Measurements from ENCODE around the gene RECQL5. TPM values are rescaled to one million over a fixed set of nuclear protein-coding genes. Genes with fewer than 3 reads are reported as not detected.

Gene RECQL5
- total RNA-seq, 4 donors from 2014 or later = 25.1 to 82.8 (median 34.0) TPM

- WGBS, 2 donors = 38 to 40% methylated on average over 5 to 6 of the region's 6 CpGs
- intact Hi-C loops (cut with DNase I) = no loop called here
Observed at GRCh38 chr17:75689441-75689873, 22.5 kb upstream of the RECQL5 start.

GRCh38 chr17:75688209-75688825 is 21.4 kb upstream of the RECQL5 start:
- peaks cover 64 to 100% (median 100%) of the 10 kb centered on the region in 3 donors for H3K4me1 ChIP-seq
- intact Hi-C loops (cut with DNase I) = no loop called here
- no peak overlapping the region for H3K4me3 ChIP-seq

More at GRCh38 chr17:75689441-75689873, 22.5 kb upstream of the RECQL5 start:
- no peak overlapping the region for H3K4me3 ChIP-seq
- TF ChIP-seq CTCF (IDR thresholded peaks at IDR 0.05) (no peak), POLR2A (IDR thresholded peaks at IDR 0.05) (peak in 1 of 4 donors; percentile 22)
- H3K27me3 ChIP-seq = no peaks in the 10 kb centered on the region
- peak overlapping the region; percentile 81 to 90 (median 86) for H3K27ac ChIP-seq
- no peak for DNase-seq
- H3K9me3 ChIP-seq = no peaks in the 10 kb centered on the region
- H3K4me1 ChIP-seq = peaks cover 63 to 100% (median 100%) of the 10 kb centered on the region in 3 donors
- H3K36me3 ChIP-seq = peaks cover 0 to 41% (median 3%) of the 10 kb centered on the region in 3 donors

GRCh38 chr17:75685499-75685898 is 18.5 kb upstream of the RECQL5 start:
- H3K9me3 ChIP-seq = no peaks in the 10 kb centered on the region
- intact Hi-C loops (cut with DNase I) = no loop called here
- TF ChIP-seq CTCF (IDR thresholded peaks at IDR 0.05) (no peak), POLR2A (IDR thresholded peaks at IDR 0.05) (no peak)
- DNase-seq = no peak
- H3K4me3 ChIP-seq = no peak overlapping the region
- H3K4me1 ChIP-seq = peaks cover 48 to 88% (median 81%) of the 10 kb centered on the region in 3 donors
- H3K27me3 ChIP-seq = no peaks in the 10 kb centered on the region
- peak overlapping the region; percentile 81 to 87 (median 86) for H3K27ac ChIP-seq
- peaks cover 0 to 5% (median 0%) of the 10 kb centered on the region in 3 donors for H3K36me3 ChIP-seq
- 33 to 45% methylated on average over 3 of the region's 3 CpGs for WGBS, 2 donors

More at GRCh38 chr17:75688209-75688825, 21.4 kb upstream of the RECQL5 start:
- Histone ChIP-seq H3K27me3 (no peaks in the 10 kb centered on the region), H3K9me3 (no peaks in the 10 kb centered on the region), H3K36me3 (peaks cover 0 to 30% (median 0%) of the 10 kb centered on the region in 3 donors), H3K27ac (peak overlapping the region; percentile 81 to 90 (median 86))
- 15 to 24% methylated on average over 10 to 11 of the region's 11 CpGs for WGBS, 2 donors
- TF ChIP-seq CTCF (IDR thresholded peaks at IDR 0.05) (no peak), POLR2A (IDR thresholded peaks at IDR 0.05) (no peak)
- no peak for DNase-seq

GRCh38 chr17:75684924-75685323 is 18.0 kb upstream of the RECQL5 start:
- Histone ChIP-seq H3K4me1 (peaks cover 42 to 88% (median 81%) of the 10 kb centered on the region in 3 donors), H3K9me3 (no peaks in the 10 kb centered on the region), H3K4me3 (no peak overlapping the region), H3K27ac (peak overlapping the region; percentile 81 to 87 (median 86)), H3K27me3 (no peaks in the 10 kb centered on the region), H3K36me3 (peaks cover 0 to 7% (median 0%) of the 10 kb centered on the region in 3 donors)
- no peak for DNase-seq
- intact Hi-C loops (cut with DNase I) = no loop called here
- peak in 2 of 4 donors; percentile 34 to 48 for TF ChIP-seq POLR2A (IDR thresholded peaks at IDR 0.05)
- no peak for TF ChIP-seq CTCF (IDR thresholded peaks at IDR 0.05)
- 47 to 51% methylated on average over 7 of the region's 7 CpGs for WGBS, 2 donors

- Histone ChIP-seq H3K27me3 (no peaks in the 10 kb centered on the region), H3K4me1 (peaks cover 35 to 88% (median 78%) of the 10 kb centered on the region in 3 donors), H3K9me3 (no peaks in the 10 kb centered on the region), H3K27ac (peak overlapping the region; percentile 81 to 87 (median 86)), H3K36me3 (peaks cover 0 to 8% (median 0%) of the 10 kb centered on the region in 3 donors), H3K4me3 (no peak overlapping the region)
- DNase-seq = no peak
- 64 to 78% methylated on average over 1 to 5 of the region's 5 CpGs for WGBS, 2 donors
- intact Hi-C loops (cut with DNase I) = no loop called here
- no peak for TF ChIP-seq CTCF (IDR thresholded peaks at IDR 0.05)
- TF ChIP-seq POLR2A (IDR thresholded peaks at IDR 0.05) = no peak
Observed at GRCh38 chr17:75684249-75684648, 17.3 kb upstream of the RECQL5 start.
